Measurements from ENCODE around the gene TMEM267.
A peak's percentile ranks its signal among the peaks of the same experiment; 100 is the strongest.
"Not testable (repeated sequence)": the region's sequence is repeated elsewhere in the genome, so short reads cannot be mapped to it uniquely, and the experiment has no call there.

TMEM267 gene, protein sequence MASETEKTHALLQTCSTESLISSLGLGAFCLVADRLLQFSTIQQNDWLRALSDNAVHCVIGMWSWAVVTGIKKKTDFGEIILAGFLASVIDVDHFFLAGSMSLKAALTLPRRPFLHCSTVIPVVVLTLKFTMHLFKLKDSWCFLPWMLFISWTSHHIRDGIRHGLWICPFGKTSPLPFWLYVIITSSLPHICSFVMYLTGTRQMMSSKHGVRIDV
- 9.8 to 18.4 (median 12.3) reads per million in 4 experiments for total RNA-seq

DNA sequence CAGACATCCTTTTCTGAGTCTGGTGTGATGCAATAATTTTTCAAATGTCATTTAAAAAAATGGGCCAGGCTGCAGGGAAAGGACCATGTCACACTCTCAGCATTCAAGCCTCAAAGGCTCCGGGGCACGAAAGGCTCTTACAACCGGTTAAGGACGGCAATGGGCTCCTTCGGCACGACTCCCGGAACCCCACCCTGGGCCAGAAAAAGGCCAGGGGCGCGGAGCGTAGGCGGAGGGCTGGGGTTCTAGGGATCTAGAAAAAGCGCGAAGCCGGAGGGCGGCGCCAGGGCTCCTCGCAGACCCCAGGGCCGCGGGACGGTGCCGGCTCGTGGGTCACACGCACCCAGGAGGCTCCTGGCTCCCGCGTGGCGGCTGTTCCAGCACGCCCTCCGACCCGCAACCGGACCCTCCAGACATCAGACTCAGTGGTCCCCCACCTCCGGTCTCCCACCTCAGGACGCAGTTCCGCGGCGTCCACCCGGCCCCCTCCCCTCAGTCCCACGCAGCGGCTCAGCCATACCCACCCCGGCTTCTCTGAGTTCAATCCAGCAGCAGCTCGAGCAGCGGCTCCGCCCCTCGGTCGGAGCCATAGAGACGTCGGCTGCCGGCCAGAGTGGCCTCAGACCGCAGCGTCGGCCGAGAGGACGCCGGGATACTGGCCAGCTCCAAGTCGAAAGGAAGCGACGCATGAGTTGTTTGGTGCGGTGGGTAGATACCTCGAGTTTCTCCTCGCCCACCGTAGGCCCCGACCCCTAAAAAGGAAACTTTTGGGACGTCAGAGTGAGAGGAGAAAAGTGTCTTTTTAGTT lies at the start of gene TMEM267:
Gene TMEM267, minus strand, starts transcription at position 568 of the 808 bp plus-strand sequence. CDS start 29,896 bp downstream, outside the sequence.
- peak; percentile 58 for DNase-seq

DNA sequence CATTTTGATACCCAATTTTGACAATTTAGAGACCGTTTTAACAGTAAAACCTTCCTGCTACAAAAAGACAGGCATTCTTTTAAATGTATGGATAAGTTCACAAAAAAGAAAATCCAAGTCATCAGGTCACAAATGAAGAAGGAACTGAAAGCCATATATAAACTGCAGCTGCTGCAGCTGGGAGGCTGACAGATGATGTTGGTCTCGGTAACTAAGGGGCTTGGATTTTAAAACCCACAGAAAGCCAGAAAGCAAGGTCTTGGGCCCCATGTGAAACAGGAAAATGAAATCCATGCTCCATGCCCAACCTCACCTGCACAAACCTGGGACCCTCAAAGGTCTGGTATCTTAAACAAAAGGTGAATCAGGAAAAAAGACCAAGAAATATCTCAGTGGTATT lies 47.0 kb upstream of the TMEM267 start:
- DNase-seq: no peak

DNA sequence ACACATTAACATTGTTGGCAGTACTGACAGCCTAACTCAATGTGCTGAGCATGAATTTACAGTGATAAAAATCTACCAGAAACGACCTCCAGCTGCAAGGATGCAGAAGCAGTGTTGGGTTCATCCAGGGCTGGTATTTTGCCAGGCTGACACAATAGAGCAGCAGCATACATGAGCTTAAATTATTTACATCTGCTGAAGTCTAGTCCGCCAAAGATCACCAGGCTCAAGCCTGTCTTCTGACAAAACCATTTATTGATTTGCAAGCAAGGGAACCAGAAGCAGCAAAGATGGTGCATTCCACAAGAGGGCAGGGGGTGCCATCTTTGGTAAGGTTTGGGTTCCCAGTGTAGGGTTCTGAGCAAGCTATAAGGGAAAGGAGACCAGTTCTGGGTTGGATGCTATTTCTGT lies 40.0 kb upstream of the TMEM267 start:
- no peak for DNase-seq

DNA sequence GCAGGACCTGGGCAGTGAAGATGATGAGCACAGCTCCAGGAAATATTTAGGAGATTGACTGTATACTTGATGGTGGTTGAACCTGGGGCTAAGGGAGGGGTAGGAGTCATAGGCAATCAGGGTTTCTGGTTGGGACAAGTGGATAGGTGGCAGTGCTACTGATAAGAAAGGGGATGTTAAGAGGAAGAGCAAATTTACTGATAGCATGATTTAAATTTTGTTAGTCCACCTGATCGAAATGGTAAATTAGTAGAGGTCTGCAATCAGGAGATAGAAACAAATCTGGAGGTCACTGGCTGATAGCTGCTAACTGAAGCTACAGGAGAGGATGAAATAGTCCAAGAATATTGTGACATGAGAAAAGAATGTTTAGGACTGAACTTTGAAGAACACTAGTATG lies 37.0 kb upstream of the TMEM267 start:
- DNase-seq: no peak

DNA sequence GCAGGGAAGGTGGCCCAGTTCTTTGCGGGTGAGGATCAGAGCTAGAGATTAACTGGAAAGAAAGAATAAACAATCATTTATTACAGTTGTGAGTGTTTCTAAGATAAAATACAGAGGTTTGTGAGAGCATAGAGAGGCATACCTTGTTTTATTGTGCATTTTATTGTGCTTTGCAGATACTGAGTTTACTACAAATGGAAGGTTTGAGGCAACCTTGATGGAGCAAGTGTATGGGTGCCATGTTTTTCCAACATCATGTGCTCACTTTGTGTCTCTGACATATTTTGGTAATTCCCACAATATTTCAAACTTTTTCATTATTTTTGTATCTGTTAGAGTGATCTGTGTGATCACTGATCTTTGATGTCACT lies 32.0 kb upstream of the TMEM267 start:
- DNase-seq: no peak

DNA sequence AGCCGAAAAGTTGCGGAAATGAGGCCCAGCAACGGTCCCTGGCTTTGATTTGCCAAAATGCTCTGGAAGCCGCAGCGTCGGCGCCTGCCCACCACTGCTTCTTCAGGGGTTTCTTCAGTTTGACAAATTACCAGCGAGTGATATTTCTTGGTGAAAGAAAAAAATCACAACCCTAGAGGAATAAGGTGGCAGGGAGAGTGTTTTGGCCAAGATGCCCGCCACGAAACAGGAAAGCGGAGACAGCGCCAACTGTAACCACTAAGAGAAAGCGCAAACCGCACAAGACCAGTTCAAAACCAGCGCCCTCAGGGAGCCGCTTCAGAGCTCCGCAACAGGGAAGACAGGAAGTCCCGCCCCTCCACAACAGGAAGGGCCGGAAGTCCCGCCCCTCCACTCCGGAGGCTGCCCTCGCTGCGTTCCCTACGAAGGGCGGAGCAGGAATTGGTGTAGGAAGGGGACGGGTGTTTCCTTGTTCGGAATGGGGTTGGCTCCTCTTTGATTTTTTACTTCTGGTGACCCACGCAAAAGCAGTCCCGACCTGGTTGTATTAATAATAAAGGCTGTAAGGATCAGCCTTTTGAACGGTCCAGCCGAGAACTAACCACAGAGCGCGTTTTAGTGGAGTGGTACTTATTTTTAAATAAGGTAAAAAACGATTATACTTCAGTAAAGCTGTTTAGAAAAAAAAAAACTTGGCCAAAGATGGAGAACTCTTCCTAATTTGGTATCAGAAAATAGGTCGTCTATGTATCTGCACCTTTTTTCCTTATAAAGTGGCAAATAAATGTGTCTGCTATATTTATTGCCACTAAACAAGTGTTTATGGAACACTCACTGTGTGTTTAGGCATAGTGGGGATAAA lies 31.4 kb upstream of the TMEM267 start, which contains the start of gene C5orf34:
Gene C5orf34, minus strand, starts transcription at position 333 of the 862 bp plus-strand sequence. CDS start 5,809 bp downstream, outside the sequence.
- DNase-seq: peak; percentile 88

DNA sequence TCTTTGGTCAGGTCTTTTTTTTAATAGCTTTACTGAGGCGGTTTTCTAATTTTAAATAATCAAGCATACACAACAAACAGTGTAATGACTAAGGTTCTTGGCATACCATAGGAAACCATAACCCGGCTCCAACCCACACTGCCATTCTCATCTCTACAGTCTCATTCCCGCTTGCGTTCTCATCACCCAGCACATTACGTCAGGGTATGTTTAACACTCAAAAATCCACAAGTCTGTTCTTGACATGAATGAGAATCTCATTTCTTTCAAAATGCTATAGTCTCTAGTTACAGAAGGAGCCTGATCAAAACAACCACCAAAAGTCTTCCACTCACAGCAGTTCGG lies 30.8 kb upstream of the TMEM267 start:
- peak; percentile 26 for DNase-seq

DNA sequence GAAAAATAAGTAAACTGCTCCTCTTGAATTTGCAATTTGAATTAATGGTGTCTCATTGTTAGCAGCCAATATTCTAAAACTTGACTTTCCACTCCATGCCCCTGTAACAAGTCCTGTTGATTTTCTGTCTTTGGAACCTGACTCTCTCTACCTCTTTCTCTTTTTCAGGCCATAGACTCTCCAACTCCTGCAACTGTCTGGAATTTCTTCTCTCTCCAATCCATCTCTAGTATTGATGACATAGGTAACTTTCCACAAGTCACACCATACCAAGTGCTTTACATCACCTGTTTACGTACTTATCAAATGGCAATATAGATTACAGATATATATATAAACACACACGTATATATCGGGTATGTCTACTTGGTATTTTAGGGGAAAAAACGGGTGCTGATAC lies 30.4 kb upstream of the TMEM267 start:
- DNase-seq: no peak

DNA sequence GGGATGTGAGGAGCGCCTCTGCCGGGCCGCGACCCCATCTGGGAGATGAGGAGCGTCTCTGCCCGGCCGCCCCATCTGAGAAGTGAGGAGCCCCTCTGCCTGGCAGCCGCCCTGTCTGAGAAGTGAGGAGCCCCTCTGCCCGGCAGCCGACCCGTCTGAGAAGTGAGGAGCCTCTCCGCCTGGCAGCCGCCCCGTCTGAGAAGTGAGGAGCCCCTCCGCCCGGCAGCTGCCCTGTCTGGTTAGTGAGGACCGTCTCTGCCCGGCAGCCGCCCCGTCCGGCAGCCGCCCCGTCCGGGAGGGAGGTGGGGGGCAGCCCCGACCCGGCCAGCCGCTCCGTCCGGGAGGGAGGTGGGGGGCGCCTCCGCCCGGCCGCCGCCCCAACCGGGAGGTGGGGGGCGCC lies 27.4 kb upstream of the TMEM267 start:
- not testable (repeated sequence) for DNase-seq

DNA sequence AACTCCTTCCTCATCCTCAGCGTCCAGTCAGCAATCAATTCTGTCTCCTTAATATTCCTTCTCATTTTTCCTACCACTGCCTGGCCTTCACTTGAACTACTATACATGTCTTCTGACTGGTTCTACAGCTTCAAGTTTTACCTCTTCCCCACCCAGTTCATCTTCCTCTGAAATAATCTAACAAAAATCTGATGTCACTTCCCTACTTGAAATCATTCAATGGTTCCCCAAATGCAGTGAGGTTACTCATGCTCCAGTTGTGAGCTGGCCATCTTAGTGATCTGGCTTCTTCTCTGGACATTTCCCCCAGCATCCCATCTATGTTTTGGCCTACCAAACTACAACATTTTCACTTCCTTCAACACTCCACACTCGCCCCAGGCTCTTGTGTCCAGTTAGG lies 14.9 kb upstream of the TMEM267 start:
- DNase-seq: no peak

DNA sequence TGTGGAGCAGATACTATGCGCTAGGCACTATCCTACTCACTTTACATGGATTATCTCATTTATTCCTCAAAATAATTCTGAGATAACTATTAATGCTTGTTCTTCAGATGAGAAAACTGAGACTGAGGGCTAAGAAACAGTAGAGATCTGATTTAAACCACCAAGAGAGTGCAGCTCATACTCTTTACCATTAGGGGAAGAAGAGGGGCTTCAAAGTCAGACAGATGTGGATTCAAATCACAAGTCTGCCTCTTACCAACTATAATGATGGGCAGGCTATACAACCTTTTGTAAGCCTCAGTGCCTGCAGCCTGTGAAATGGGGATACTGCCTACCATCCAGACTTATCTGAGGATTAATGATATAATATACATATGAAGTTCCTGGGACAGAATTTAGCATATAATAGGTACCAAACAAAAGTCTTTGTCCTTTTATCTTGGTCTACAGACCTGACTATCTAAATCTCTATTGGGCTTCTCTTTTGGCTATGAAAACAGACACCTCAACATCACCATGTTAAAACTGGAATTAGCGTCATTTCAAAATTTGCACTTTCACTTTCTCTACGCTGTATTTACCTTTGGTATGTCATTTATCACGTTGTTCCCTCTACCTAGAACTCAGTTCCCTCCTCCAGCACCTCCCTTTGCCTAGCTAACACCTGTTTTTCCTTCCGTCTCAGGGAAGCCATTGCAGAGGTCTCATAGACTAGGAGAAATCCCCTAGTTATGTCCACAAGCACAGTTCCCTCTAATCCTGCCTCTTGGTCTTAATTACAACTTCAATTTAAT lies 13.8 kb upstream of the TMEM267 start:
- DNase-seq: no peak

DNA sequence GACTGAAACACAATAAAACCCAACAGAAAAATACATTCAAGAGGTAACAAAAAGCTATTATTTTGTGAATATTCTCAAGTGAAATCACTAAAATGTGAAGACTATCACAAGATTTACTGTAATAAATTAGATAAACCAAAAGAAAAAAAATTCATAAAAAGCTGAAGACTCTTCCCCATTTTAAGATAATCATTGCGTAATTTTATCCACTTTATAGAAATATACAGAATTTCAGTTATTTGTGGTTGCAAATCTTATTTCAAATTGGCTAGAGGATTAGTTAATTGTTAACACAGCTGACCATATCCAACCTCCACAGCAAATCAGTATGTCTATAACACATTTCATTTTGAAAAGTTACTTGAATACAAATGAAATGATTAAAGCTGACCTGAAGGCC lies 7.7 kb upstream of the TMEM267 start:
- DNase-seq: no peak

DNA sequence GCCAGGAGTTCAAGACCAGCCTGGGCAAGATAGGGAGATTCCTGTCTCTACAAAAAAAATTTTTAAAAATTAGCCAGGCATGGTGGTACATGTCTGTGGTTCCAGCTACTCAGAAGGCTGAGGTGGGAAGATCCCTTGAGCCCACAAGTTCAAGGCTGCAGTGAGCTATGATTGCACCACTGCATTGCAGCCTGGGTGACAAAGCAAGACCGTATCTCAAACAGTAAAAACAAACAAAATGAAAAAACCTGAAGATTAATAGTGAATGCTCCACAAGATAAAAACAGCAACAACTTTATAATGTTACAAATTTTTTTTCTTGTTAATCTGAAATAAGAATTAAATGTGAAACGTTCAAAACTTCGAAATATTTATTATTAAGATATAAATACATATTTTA lies 2.7 kb upstream of the TMEM267 start:
- DNase-seq: no peak

DNA sequence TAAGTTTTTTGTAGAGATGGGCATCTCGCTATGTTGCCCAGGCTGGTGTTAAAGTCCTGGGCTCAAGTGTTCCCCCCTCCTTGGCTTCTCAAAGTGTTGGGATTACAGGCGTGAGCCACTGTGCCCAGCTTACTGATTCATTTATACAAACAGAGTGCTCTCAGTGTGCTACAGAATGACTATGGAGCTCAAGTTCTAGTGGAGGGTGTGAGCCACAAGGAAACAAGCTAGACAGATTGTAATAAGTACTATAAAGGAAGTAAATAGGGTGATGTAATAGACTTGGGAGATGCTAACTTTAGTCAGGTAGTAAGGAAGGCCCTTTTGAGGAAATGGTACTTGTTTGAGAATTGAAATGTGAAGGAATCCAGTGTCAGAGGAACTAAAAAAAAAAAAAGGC lies 1.7 kb upstream of the TMEM267 start:
- no peak for DNase-seq

DNA sequence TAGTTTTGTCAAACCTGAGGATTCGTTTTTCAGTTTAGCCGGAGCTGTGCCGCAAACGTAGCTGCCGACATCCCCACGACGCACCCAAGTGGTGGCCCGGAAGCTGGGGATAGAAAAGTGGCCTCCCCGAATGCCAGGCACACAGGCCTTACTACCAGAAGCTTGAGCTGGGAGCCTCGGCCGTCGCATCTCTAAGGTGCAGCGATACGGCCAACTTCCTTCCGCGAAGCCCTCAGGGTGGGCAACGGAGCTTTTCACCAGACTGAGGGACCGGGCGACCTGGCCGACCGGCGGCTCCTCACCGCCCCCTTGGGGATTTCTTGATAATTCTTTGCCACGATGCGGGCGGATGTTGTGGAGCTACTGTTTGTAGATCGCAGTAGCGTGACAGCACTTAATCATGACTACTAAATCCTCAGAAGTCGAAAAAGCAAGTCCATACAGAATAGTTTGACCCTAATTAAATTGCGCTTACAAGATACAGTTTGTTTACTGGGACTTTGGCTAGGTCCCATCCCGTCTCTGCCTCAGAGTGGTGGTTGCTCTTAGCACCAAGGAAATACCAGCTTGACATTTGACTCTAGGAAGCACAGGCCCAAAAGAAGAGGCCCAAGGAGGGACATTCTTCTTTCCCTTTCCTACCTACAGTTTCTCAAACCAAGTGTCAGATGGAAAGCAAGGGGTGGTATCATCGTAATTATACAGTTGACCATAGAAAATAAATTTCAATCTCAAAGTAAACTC lies 613 bp upstream of the TMEM267 start:
- DNase-seq: peak; percentile 59

DNA sequence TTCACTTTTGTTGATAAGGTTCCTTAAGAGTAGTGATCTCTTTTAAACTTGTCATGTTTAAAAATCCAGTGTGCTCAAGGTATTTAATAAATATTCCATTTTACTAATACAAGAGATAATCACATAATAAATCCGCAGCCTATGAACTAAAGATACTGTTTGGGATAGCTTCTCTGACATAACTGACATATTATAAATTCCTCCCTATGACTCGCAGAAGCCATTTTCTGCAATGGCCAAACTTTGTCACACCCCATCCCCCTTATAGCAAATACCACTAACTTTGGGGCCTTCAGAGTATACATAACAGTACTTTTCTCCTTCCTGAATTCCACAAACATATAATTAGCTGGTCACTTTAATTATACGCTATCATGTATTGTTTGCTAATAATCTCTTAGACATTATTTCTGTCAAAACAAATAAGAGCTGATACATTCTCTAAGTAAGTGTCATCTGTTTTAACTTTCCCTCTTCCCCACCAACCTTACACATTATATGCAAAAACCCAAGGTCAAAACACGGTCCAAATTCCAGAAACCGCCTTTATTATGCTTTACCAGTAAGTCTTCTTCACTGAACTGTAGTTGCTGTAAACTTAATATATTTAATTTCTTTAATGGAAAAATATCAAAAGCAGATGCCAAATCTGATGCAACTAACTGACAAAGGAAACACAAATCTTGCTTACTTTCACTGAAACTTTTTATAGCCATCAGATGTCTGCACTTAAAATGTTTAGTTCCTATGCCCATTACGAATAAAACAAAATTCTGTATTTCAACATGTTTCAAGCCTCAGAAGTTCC lies 971 bp downstream of the TMEM267 start:
- DNase-seq: no peak

DNA sequence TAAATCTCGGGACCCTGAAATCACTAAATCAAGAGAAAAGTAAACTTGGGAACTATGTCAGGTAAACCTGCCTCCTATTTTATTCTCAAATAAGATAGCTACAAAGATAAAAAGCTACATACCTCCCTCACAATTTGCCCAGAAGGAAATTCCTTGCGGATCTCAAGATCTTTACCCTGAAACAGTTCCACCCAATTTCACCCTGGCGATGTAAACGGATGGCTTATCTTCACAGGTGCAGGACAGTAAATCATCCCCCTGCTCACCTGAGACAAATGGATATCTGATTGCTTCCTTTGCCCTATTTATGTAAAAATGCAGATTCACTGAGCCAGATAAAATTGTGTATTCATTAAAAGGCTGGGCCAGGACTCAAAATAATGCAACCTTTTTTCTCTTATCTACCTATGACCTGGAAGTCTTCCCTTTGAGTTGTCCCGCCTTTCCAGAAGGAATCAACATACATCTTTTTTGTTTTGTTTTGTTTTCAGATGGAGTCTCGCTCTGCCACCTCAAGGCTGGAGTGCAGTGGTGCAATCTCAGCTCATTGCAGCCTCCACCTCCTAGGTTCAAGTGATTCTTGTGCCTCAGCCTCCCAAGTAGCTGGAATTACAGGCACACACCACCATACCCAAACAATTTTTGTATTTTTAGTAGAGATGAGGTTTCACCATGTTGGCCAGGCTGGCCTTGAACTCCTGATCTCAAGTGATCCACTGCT lies 13.8 kb downstream of the TMEM267 start:
- no peak for DNase-seq

DNA sequence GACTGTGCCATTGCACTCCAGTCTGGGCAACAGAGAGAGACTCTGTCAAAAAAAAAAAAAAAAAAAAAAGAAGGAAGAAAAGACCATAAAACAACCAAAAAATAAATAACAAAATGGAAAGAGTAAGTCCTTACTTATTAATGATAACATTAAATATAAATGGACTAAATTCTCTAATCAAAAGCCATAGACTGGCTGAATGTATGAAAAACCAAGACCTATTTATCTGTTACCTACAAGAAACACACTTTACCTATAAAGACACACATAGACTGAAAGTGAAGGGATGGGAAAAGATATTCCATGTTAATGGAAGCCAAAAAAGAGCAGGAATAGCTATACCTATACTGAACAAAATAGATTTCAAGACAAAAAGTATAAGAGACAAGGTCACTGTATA lies 16.6 kb downstream of the TMEM267 start:
- DNase-seq: no peak

DNA sequence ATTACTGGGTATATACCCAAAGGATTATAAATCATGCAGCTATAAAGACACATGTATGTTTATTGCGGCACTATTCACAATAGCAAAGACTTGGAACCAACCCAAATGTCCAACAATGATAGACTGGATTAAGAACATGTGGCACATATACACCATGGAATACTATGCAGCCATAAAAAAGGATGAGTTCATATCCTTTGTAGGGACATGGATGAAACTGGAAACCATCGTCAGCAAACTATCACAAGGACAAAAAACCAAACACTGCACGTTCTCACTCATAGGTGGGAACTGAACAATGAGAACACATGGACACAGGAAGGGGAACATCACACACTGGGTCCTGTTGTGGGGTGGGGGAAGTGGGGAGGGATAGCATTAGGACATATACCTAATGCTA lies 18.2 kb downstream of the TMEM267 start:
- not testable (repeated sequence) for DNase-seq

DNA sequence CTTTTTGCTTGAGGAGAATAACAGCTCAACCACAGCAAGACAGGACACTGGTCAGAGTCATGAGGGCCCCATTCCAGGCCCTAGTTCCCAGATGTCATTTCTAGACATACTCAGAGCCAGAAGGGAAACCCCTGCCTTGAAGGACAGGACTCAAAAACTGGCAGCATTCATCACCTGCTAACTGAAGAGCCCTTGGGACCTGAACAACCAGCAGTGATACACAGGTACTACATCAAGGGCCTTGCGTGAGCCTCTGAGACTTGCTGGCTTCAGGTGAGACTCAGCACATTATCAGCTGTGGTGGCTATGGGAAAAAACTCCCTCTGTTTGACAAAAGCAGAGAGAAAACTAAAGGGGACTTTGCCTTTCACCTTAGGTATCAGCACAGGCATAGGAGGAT lies 22.6 kb downstream of the TMEM267 start:
- no peak for DNase-seq
